Lower lobe of right lung (tissue), 2 donors: ENCODE measurements around the gene GJA5. TPM values are rescaled to one million over a fixed set of nuclear protein-coding genes. Genes with fewer than 3 reads are reported as not detected.

Experiments used
- ATAC-seq, 2 donors: fragments of 200-7000 bp; cut with Tn5 transposase; one replicate each; pipeline ENCODE4 v1.9.1; 2020 to 2022; ENCODE audit warnings: mild to moderate bottlenecking in 2 of 2, moderate library complexity in 2 of 2
- DNase-seq: peaks from one replicate; pipeline ENCODE4 v3.0.0-alpha.2; 2020
- H3K27ac ChIP-seq: fragments of 200-600 bp; one replicate; pipeline ENCODE4 v1.8.0; 2022
- H3K27me3 ChIP-seq: fragments of 200-600 bp; one replicate; pipeline ENCODE4 v1.8.0; 2022; ENCODE audit warnings: low read depth
- H3K36me3 ChIP-seq: fragments of 200-600 bp; one replicate; pipeline ENCODE4 v1.8.0; 2022; ENCODE audit warnings: mild to moderate bottlenecking
- H3K4me1 ChIP-seq: fragments of 200-600 bp; one replicate; pipeline ENCODE4 v1.8.0; 2022
- H3K4me3 ChIP-seq: fragments of 200-600 bp; one replicate; pipeline ENCODE4 v1.8.0; 2022; ENCODE audit warnings: mild to moderate bottlenecking
- H3K9me3 ChIP-seq: fragments of 200-600 bp; one replicate; pipeline ENCODE4 v1.8.0; 2022
- intact Hi-C: fragments of 100-400 bp; cut with DNase I; formaldehyde crosslinking; loops from one replicate; pipeline ENCODE4 v1.11.0; 2022
- total RNA-seq: library from RNA; stranded (reverse); fragmentation: NEBNext Ultra II Directional; extraction: Animal tissue kit (Norgen Biotek cat#: 25700); gene quantifications from one replicate; pipeline ENCODE4 v1.2.1, GENCODE V29; 2021
- TF ChIP-seq, protein P1 (sequence below): fragments of 200-600 bp; IDR thresholded peaks from one replicate; pipeline ENCODE4 v1.8.0; 2022; ENCODE audit warnings: antibody characterized with exemption, mild to moderate bottlenecking
- donor health status: DM: no; HTN: yes; CAD: no; lungs with severe emphysema.

The GJA5 gene
- total RNA-seq, 1 donor from 2014 or later, result 44.5 TPM

- Histone ChIP-seq H3K36me3 (no peaks in the 10 kb centered on the region), H3K4me1 (no peaks in the 10 kb centered on the region), H3K27me3 (peaks cover 5% of the 10 kb centered on the region), H3K9me3 (no peaks in the 10 kb centered on the region), H3K4me3 (no peak overlapping the region), H3K27ac (no peak overlapping the region)
- peak; percentile 40 to 81 for ATAC-seq
- TF ChIP-seq, protein P1, sequence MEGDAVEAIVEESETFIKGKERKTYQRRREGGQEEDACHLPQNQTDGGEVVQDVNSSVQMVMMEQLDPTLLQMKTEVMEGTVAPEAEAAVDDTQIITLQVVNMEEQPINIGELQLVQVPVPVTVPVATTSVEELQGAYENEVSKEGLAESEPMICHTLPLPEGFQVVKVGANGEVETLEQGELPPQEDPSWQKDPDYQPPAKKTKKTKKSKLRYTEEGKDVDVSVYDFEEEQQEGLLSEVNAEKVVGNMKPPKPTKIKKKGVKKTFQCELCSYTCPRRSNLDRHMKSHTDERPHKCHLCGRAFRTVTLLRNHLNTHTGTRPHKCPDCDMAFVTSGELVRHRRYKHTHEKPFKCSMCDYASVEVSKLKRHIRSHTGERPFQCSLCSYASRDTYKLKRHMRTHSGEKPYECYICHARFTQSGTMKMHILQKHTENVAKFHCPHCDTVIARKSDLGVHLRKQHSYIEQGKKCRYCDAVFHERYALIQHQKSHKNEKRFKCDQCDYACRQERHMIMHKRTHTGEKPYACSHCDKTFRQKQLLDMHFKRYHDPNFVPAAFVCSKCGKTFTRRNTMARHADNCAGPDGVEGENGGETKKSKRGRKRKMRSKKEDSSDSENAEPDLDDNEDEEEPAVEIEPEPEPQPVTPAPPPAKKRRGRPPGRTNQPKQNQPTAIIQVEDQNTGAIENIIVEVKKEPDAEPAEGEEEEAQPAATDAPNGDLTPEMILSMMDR, result no peak
- intact Hi-C loops, result no loop called here
- DNase-seq, result no peak
These were observed 43.2 kb downstream of the GJA5 start for GRCh38 chr1:147717051-147717705.

GRCh38 chr1:147712605-147713004, 47.8 kb downstream of the GJA5 start:
- no peak for DNase-seq
- no peak for ATAC-seq
- intact Hi-C loops, result no loop called here
- no peaks in the 10 kb centered on the region for H3K4me1 ChIP-seq
- TF ChIP-seq, protein P1, result no peak
- H3K27me3 ChIP-seq, result peaks cover 5% of the 10 kb centered on the region
- no peak overlapping the region for H3K4me3 ChIP-seq
- no peaks in the 10 kb centered on the region for H3K36me3 ChIP-seq
- no peak overlapping the region for H3K27ac ChIP-seq
- no peaks in the 10 kb centered on the region for H3K9me3 ChIP-seq

Other genes starting within 250 kb of the GJA5 start
- 14.5 TPM for gene BCL9, start 219.1 kb downstream of the GJA5 start, total RNA-seq
- gene ACP6, start 90.1 kb downstream of the GJA5 start, total RNA-seq, result 16.4 TPM
- gene GJA8, start 142.2 kb upstream of the GJA5 start, total RNA-seq, result not detected
- gene GPR89B, start 167.8 kb upstream of the GJA5 start, total RNA-seq, result 9.8 TPM